OCI-LY7 (cell line): ENCODE measurements around the gene MYO18A.

ENCODE experiments used
- EZH2phosphoT487 ChIP-seq: fragments of 200-600 bp; sonication (generic); IDR thresholded peaks from 2 replicates; pipeline ENCODE4 v1.6.1; 2018; ENCODE audit warnings: low read depth, borderline replicate concordance, mild to moderate bottlenecking, mixed run types, antibody characterized with exemption, low read length, moderate library complexity, mixed read lengths
- TF ChIP-seq, protein P1 (sequence below): fragments of 200-600 bp; sonication (generic); conservative IDR thresholded peaks from 2 replicates; pipeline ENCODE4 v1.5.1; 2014; ENCODE audit warnings: mild to moderate bottlenecking, antibody characterized with exemption, low read length, moderate library complexity, mixed read lengths

DNA sequence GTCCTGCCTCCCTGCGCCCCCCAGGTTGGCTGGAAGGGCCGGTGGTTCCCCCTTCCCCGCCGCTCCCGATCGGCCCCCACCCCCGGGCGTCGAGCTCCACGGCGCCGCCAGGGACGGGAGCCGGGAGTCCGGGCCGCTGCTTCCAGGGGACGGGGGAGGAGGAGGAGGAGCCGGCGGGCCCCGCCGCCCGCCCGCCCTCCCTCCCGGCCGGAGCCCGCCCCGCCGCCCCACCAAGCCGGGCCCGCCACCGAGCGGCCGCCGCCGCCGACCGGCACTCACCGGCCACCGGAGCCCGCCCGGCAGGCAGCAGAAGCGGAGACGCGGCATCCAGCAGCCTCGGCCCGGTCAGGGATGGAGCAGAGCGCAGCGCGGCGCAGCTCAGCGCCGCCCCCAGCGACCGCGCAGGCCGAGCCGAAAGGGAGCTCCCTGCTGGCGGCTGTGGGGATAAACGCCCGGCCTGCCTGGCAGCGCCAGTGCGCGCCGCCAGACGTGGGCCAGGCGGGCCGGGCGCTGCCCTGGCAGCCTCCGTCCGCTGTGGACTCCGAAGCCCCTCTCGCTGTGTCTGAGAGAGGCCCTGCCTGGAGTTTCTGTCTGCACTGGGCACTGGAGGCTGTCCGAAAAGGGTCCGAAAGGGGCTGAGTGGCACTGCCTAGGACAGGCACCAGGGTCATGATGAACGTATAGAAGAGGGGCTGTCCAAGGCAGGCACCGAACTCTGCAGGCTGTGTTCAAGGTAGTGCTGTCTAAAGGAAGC lies at the start of gene MYO18A:
- TF ChIP-seq, protein P1, sequence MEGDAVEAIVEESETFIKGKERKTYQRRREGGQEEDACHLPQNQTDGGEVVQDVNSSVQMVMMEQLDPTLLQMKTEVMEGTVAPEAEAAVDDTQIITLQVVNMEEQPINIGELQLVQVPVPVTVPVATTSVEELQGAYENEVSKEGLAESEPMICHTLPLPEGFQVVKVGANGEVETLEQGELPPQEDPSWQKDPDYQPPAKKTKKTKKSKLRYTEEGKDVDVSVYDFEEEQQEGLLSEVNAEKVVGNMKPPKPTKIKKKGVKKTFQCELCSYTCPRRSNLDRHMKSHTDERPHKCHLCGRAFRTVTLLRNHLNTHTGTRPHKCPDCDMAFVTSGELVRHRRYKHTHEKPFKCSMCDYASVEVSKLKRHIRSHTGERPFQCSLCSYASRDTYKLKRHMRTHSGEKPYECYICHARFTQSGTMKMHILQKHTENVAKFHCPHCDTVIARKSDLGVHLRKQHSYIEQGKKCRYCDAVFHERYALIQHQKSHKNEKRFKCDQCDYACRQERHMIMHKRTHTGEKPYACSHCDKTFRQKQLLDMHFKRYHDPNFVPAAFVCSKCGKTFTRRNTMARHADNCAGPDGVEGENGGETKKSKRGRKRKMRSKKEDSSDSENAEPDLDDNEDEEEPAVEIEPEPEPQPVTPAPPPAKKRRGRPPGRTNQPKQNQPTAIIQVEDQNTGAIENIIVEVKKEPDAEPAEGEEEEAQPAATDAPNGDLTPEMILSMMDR = peak; percentile 79
- no peak for TF ChIP-seq EZH2phosphoT487
